WERI-Rb-1 (cell line): ENCODE results near the gene B3GAT2.

Experiments
- DNase-seq: peaks from one replicate; pipeline ENCODE4 v3.0.0-alpha.2; 2020
- H3K27ac ChIP-seq: fragments of 250-450 bp; sonication (Bioruptor Pico); 2 replicates; pipeline ENCODE4 v1.5.1; 2020; ENCODE audit warnings: mild to moderate bottlenecking, moderate library complexity
- H3K27me3 ChIP-seq: fragments of 250-450 bp; sonication (Bioruptor Pico); 2 replicates; pipeline ENCODE4 v1.5.1; 2021; ENCODE audit warnings: mild to moderate bottlenecking, low read depth, moderate library complexity; ENCODE audit not compliant: insufficient read depth, severe bottlenecking
- H3K36me3 ChIP-seq: fragments of 250-450 bp; sonication (Bioruptor Pico); 2 replicates; pipeline ENCODE4 v1.5.1; 2020; ENCODE audit warnings: mild to moderate bottlenecking, moderate library complexity
- H3K4me3 ChIP-seq: 2 replicates; pipeline ENCODE4 v1.5.1; 2011; ENCODE audit warnings: low read depth, mild to moderate bottlenecking, control low read depth, low read length
- H3K9me3 ChIP-seq: fragments of 250-450 bp; sonication (Bioruptor Pico); 2 replicates; pipeline ENCODE4 v1.5.1; 2021; ENCODE audit warnings: mild to moderate bottlenecking, moderate library complexity; ENCODE audit not compliant: severe bottlenecking
- CTCF ChIP-seq: IDR thresholded peaks from 2 replicates; pipeline ENCODE4 v1.5.1; 2011; ENCODE audit warnings: low read depth, mild to moderate bottlenecking, control low read depth, inconsistent platforms, low read length

The B3GAT2 gene

GRCh38 chr6:70889270-70889669 is 67.6 kb downstream of the B3GAT2 start:
- DNase-seq, result no peak
- Histone ChIP-seq H3K9me3 (no peaks in the 10 kb centered on the region), H3K27ac (no peak overlapping the region), H3K36me3 (no peaks in the 10 kb centered on the region), H3K4me3 (no peak overlapping the region), H3K27me3 (no peaks in the 10 kb centered on the region)
- no peak for TF ChIP-seq CTCF

- no peak for TF ChIP-seq CTCF
- no peak overlapping the region for H3K4me3 ChIP-seq
- DNase-seq, result no peak
- H3K36me3 ChIP-seq, result no peaks in the 10 kb centered on the region
- no peaks in the 10 kb centered on the region for H3K27me3 ChIP-seq
- no peak overlapping the region for H3K27ac ChIP-seq
- H3K9me3 ChIP-seq, result no peaks in the 10 kb centered on the region
These were observed 70.2 kb downstream of the B3GAT2 start for GRCh38 chr6:70886661-70887060.

- Histone ChIP-seq H3K27ac (no peak overlapping the region), H3K27me3 (no peaks in the 10 kb centered on the region), H3K36me3 (no peaks in the 10 kb centered on the region), H3K9me3 (no peaks in the 10 kb centered on the region), H3K4me3 (no peak overlapping the region)
- TF ChIP-seq CTCF, result no peak
- DNase-seq, result no peak
These were observed 70.8 kb downstream of the B3GAT2 start for GRCh38 chr6:70886071-70886470.

GRCh38 chr6:70884074-70884983 is 72.5 kb downstream of the B3GAT2 start:
- no peaks in the 10 kb centered on the region for H3K36me3 ChIP-seq
- H3K4me3 ChIP-seq, result no peak overlapping the region
- no peaks in the 10 kb centered on the region for H3K27me3 ChIP-seq
- peak; percentile 79 for DNase-seq
- peak; percentile 78 for TF ChIP-seq CTCF
- H3K27ac ChIP-seq, result no peak overlapping the region
- no peaks in the 10 kb centered on the region for H3K9me3 ChIP-seq

GRCh38 chr6:70879496-70879895 is 77.4 kb downstream of the B3GAT2 start:
- H3K9me3 ChIP-seq, result no peaks in the 10 kb centered on the region
- H3K27me3 ChIP-seq, result no peaks in the 10 kb centered on the region
- no peak overlapping the region for H3K4me3 ChIP-seq
- DNase-seq, result no peak
- H3K36me3 ChIP-seq, result no peaks in the 10 kb centered on the region
- H3K27ac ChIP-seq, result no peak overlapping the region
- no peak for TF ChIP-seq CTCF
